Measurements from ENCODE around the gene KIT.

Gene KIT

GRCh38 chr4:54730581-54730980 is 72.8 kb downstream of the KIT start:
- H3K4me3 ChIP-seq (replicated peaks; ENCODE audit: insufficient read depth, low read length): no peak overlapping the region
- TF ChIP-seq REST (IDR thresholded peaks at IDR 0.05; ENCODE audit: insufficient replicate concordance, low read depth) (no peak), GABPA (IDR thresholded peaks at IDR 0.05; ENCODE audit: low read depth) (no peak), POLR2AphosphoS5 (IDR thresholded peaks at IDR 0.05; ENCODE audit: low read depth) (no peak), SPI1 (IDR thresholded peaks at IDR 0.05; ENCODE audit: borderline replicate concordance, low read depth) (no peak), CTCF (IDR thresholded peaks at IDR 0.05; ENCODE audit: insufficient read depth, low read length) (no peak)
- H3K27me3 ChIP-seq (ENCODE audit: insufficient read depth, poor library complexity, severe bottlenecking): no peaks in the 10 kb centered on the region
- no peak overlapping the region for H3K27ac ChIP-seq (replicated peaks)
- DNase-seq (ENCODE audit: low read depth in 1 of 2, low spot score in 1 of 2): no peak

- Histone ChIP-seq H3K27me3 (ENCODE audit: insufficient read depth, poor library complexity, severe bottlenecking) (no peaks in the 10 kb centered on the region), H3K4me3 (replicated peaks; ENCODE audit: insufficient read depth, low read length) (no peak overlapping the region), H3K27ac (replicated peaks) (no peak overlapping the region)
- DNase-seq (ENCODE audit: low read depth in 1 of 2, low spot score in 1 of 2): no peak
- no peak for TF ChIP-seq GABPA (IDR thresholded peaks at IDR 0.05; ENCODE audit: low read depth)
- TF ChIP-seq POLR2AphosphoS5 (IDR thresholded peaks at IDR 0.05; ENCODE audit: low read depth): no peak
- TF ChIP-seq SPI1 (IDR thresholded peaks at IDR 0.05; ENCODE audit: borderline replicate concordance, low read depth): no peak
- no peak for TF ChIP-seq REST (IDR thresholded peaks at IDR 0.05; ENCODE audit: insufficient replicate concordance, low read depth)
- no peak for TF ChIP-seq CTCF (IDR thresholded peaks at IDR 0.05; ENCODE audit: insufficient read depth, low read length)
Measured at GRCh38 chr4:54731552-54731951, 73.8 kb downstream of the KIT start.

- H3K27me3 ChIP-seq (ENCODE audit: insufficient read depth, poor library complexity, severe bottlenecking): no peaks in the 10 kb centered on the region
- no peak overlapping the region for H3K4me3 ChIP-seq (replicated peaks; ENCODE audit: insufficient read depth, low read length)
- DNase-seq (ENCODE audit: low read depth in 1 of 2, low spot score in 1 of 2): no peak
- no peak for TF ChIP-seq SPI1 (IDR thresholded peaks at IDR 0.05; ENCODE audit: borderline replicate concordance, low read depth)
- no peak for TF ChIP-seq CTCF (IDR thresholded peaks at IDR 0.05; ENCODE audit: insufficient read depth, low read length)
- no peak for TF ChIP-seq GABPA (IDR thresholded peaks at IDR 0.05; ENCODE audit: low read depth)
- no peak for TF ChIP-seq REST (IDR thresholded peaks at IDR 0.05; ENCODE audit: insufficient replicate concordance, low read depth)
- no peak for TF ChIP-seq POLR2AphosphoS5 (IDR thresholded peaks at IDR 0.05; ENCODE audit: low read depth)
- no peak overlapping the region for H3K27ac ChIP-seq (replicated peaks)
Measured at GRCh38 chr4:54731976-54732375, 74.2 kb downstream of the KIT start.

Data from HL-60 (cell line).